PFSK-1 (cell line): Measurements from ENCODE around the gene DRAM1.

Experiments used
- POLR2AphosphoS5 ChIP-seq: IDR thresholded peaks from 2 replicates; pipeline ENCODE4 v1.6.1; 2012; ENCODE audit warnings: low read depth, mild to moderate bottlenecking, control low read depth, low read length, moderate library complexity
- SIN3A ChIP-seq: IDR thresholded peaks from 2 replicates; pipeline ENCODE4 v1.6.1; 2012; ENCODE audit warnings: mild to moderate bottlenecking, low read length, moderate library complexity, borderline replicate concordance; ENCODE audit not compliant: insufficient read depth
- TAF1 ChIP-seq: IDR thresholded peaks from 2 replicates; pipeline ENCODE4 v1.6.1; 2012; ENCODE audit warnings: low read length, control low read depth, borderline replicate concordance; ENCODE audit not compliant: insufficient read depth
- TF ChIP-seq, protein P1 (sequence below), 2 experiments: IDR thresholded peaks; 2 replicates each; pipeline versions ENCODE4 v1.6.1 to v1.8.0; 2011 to 2012; ENCODE audit warnings: low read depth in 2 of 2, low read length in 2 of 2, control low read depth in 1 of 2, inconsistent platforms in 1 of 2, mild to moderate bottlenecking in 1 of 2, moderate library complexity in 1 of 2; ENCODE audit not compliant: insufficient read depth in 1 of 2

- TF ChIP-seq POLR2AphosphoS5 (no peak), SIN3A (no peak), TAF1 (no peak)
- TF ChIP-seq, protein P1, sequence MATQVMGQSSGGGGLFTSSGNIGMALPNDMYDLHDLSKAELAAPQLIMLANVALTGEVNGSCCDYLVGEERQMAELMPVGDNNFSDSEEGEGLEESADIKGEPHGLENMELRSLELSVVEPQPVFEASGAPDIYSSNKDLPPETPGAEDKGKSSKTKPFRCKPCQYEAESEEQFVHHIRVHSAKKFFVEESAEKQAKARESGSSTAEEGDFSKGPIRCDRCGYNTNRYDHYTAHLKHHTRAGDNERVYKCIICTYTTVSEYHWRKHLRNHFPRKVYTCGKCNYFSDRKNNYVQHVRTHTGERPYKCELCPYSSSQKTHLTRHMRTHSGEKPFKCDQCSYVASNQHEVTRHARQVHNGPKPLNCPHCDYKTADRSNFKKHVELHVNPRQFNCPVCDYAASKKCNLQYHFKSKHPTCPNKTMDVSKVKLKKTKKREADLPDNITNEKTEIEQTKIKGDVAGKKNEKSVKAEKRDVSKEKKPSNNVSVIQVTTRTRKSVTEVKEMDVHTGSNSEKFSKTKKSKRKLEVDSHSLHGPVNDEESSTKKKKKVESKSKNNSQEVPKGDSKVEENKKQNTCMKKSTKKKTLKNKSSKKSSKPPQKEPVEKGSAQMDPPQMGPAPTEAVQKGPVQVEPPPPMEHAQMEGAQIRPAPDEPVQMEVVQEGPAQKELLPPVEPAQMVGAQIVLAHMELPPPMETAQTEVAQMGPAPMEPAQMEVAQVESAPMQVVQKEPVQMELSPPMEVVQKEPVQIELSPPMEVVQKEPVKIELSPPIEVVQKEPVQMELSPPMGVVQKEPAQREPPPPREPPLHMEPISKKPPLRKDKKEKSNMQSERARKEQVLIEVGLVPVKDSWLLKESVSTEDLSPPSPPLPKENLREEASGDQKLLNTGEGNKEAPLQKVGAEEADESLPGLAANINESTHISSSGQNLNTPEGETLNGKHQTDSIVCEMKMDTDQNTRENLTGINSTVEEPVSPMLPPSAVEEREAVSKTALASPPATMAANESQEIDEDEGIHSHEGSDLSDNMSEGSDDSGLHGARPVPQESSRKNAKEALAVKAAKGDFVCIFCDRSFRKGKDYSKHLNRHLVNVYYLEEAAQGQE (IDR thresholded peaks at IDR 0.05; ENCODE audit: insufficient read depth in 1 of 2, low read depth in 2 of 2, low read length in 2 of 2) = no peak
Measured at GRCh38 chr12:101925361-101925760, 48.0 kb downstream of the DRAM1 start.
